Stromal cell of bone marrow (primary cell): Measurements from ENCODE around the gene MAML2.
A peak's percentile ranks its signal among the peaks of the same experiment; 100 is the strongest.

Experiments used
- DNase-seq: peaks from one replicate; pipeline ENCODE4 v3.0.0-alpha.2; 2012; ENCODE audit warnings: low read depth

The MAML2 gene

GRCh38 chr11:96155627-96156378, 187.2 kb downstream of the MAML2 start:
- peak; percentile 90 for DNase-seq

GRCh38 chr11:96154802-96155520, 188.0 kb downstream of the MAML2 start:
- no peak for DNase-seq

- DNase-seq: no peak
Observed at GRCh38 chr11:96152623-96153022, 190.4 kb downstream of the MAML2 start.

GRCh38 chr11:96151501-96151900, 191.5 kb downstream of the MAML2 start:
- no peak for DNase-seq

GRCh38 chr11:96150609-96151008, 192.4 kb downstream of the MAML2 start:
- no peak for DNase-seq

- no peak for DNase-seq
Observed at GRCh38 chr11:96149743-96150555, 193.0 kb downstream of the MAML2 start.

- DNase-seq: no peak
Observed at GRCh38 chr11:96147906-96148486, 195.0 kb downstream of the MAML2 start.

- DNase-seq: no peak
Observed at GRCh38 chr11:96147186-96147585, 195.8 kb downstream of the MAML2 start.

GRCh38 chr11:96146765-96147164, 196.2 kb downstream of the MAML2 start:
- DNase-seq: no peak

GRCh38 chr11:96145163-96145585, 197.8 kb downstream of the MAML2 start:
- no peak for DNase-seq

- DNase-seq: no peak
Observed at GRCh38 chr11:96144553-96144952, 198.4 kb downstream of the MAML2 start.

- no peak for DNase-seq
Observed at GRCh38 chr11:96143041-96143521, 199.9 kb downstream of the MAML2 start.

- no peak for DNase-seq
Observed at GRCh38 chr11:96141626-96142025, 201.4 kb downstream of the MAML2 start.

GRCh38 chr11:96139691-96140090, 203.3 kb downstream of the MAML2 start:
- no peak for DNase-seq

- no peak for DNase-seq
Observed at GRCh38 chr11:96137373-96137772, 205.6 kb downstream of the MAML2 start.

- no peak for DNase-seq
Observed at GRCh38 chr11:96136613-96137298, 206.2 kb downstream of the MAML2 start.

- no peak for DNase-seq
Observed at GRCh38 chr11:96134602-96135001, 208.4 kb downstream of the MAML2 start.

- no peak for DNase-seq
Observed at GRCh38 chr11:96132437-96132836, 210.6 kb downstream of the MAML2 start.

- no peak for DNase-seq
Observed at GRCh38 chr11:96130061-96130620, 212.9 kb downstream of the MAML2 start.

- no peak for DNase-seq
Observed at GRCh38 chr11:96127596-96127959, 215.4 kb downstream of the MAML2 start.

GRCh38 chr11:96126917-96127595, 215.9 kb downstream of the MAML2 start:
- no peak for DNase-seq
